NCI-H1694 (cell line): ENCODE results near the gene BBLN.
A peak's percentile ranks its signal among the peaks of the same experiment; 100 is the strongest.
"Not testable (repeated sequence)": the region's sequence is repeated elsewhere in the genome, so short reads cannot be mapped to it uniquely, and the experiment has no call there.

Source experiments
- DNase-seq: peaks from one replicate; lab custom pipeline; 2025; lab: John Stamatoyannopoulos, UW

Gene BBLN

DNA sequence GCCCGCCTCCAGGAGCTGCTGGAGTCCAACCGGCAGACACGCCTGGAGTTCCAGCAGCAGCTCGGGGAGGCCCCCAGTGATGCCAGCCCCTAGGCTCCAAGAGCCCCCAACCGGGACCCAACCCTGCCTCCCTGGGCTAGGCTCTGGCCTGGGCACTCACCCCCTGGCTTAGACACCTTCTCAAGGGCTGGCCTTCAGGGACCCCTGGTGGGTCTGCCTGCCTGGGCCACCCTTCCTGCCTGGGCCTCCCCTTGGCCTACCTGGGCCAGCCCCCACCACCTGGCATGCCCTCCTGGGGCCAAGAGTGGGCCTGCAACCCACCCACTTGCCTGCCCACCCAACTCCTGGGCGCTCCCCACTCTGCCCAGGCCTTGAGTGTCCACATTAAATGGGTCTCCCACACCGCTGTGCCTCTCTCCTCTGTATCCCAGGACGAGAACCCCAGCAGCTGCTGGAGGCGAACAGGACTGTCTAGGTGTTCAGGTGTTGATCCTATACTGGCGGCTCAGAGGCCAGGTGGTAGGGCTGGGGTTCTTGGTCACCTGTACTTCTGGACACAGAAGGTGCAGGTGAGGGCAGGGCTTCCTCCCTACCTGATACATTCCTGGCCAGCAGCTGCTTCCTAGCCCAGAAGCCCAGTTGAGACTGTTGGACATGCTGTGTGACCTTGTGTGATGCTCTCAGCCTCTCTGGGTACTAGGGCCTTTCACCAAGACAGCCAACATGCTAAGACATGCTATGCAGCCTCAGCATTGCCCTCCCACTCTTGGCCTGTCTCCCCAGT is 3.6 kb downstream of the BBLN start:
- DNase-seq, result no peak

DNA sequence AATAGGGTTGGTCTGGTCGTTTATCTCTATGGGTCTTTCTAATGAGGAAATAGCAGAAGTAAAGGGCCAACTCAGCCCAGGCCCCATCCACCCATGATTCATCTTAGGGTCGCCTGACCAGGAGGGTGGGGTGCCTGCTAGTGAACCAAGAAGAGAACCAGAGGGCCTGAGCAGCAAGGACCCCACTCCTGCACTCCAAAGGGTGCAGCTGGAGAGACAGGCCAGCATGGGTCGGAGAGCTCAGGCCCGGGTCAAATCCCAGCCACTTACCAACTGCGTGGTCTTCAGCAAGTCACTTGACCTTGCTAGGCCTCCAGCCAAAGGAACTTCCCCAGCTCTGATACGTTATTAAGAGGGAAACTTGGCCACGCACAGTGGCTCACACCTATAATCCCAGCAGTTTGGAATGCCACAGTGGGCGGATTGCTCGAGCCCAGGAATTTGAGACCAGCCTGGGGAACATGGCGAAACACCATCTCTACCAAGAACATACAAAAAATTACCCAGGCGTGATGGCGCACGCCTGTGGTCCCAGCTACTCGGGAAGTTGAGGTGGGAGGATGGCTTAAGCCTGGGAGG is 4.3 kb downstream of the BBLN start:
- no peak for DNase-seq

DNA sequence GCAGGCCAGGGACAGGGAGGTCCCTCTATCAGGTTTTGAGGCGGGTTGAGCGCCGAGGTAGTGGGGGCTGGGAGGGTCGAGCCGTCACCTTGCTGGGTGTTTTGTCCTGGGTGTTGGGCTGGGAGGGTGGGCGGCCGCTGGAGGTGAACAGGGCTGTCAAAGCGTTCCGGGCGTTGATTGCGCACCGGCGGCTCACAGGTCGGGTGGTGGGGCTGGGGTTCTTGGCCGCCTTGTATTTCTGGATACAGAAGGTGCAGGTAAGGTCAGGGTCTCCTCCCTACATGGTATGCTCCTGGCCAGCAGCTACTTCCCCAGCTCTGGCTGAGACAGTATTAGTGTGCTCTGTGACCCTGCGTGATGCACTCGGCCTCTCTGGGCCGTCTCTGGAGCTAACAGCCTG is 6.1 kb downstream of the BBLN start:
- DNase-seq, result no peak

DNA sequence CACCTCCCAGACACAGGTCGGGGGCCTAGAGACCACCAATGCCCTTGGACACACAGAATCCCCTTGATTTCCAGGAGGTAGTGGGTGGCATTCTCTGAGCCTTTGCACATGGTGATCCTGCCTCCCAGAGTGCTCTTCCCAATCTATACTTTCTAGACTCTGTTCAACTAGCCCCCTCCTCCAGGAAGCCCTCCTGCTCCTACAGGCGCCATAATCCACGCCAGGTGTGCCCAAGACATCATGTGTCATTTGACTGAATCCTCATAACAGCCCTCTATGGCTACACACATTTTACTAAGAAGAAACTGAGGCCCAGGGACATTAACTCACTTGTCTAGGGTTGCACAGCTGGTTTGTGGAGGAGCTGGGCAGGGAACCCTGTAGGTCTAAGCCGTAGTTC is 7.1 kb downstream of the BBLN start:
- no peak for DNase-seq

DNA sequence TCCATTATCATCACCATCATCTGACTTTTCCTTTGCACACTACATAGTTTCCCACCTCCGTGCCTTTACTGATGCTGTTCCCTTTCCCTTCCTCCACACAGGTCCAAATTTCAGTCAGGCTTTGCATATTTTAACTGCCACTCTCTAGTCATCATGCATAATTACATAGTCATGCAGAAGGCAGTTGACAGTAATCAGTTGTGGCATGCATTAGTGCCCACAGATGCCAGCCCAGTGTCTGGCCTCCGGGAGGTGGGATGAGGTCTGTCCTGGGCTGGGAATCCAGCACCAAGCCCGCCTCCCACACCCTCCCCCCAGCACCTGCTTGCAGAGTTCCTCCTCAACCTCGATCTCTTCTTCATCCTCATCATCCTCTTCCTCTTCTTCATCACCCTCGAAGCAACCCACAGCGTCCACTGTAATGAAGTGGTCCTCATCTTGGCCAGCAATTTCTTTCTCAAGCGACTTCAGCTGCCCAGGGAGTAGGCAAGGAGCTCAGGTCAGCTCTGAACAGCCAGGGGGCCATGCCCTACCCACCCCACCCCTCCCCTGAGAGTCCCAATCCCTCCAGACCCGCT is 8.8 kb downstream of the BBLN start:
- DNase-seq, result no peak

DNA sequence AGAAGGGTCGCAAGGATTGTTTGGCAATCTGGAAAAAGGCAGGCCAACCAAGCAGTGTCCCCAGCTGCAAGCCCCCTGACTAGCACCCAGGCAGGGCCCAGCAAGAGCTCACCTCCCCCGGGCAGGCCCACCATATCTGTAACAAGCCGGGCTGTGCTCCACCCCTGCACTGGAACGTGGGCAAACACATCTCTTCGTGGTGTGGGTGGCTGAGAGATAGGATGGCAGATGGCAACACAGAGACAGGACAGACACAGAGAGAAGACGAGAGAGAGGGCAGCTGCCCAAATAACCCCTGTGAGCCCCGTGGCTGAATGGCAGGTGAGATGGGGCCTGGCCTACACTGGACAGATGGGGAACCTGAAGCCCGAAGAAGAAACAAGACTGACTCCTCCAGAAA is 9.4 kb downstream of the BBLN start:
- DNase-seq, result no peak

DNA sequence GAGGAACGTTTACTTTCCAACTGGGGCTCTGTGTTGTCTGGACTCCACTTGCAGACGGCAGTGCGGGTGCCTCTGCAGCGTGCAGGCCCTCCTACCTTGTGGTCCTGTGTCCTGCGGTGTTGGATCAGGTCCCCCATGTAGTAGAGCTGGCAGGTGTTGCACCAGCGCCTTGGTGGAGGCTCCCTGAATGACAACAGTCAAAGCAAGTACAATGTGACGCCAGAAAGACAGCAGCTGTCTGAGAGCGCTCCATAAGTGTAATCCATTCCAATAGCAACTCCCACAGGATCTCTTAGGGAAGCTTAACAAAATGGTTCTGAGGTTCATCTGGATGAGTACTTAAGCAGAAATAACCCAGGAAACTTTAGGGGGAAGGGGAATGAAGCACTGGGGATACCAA is 9.9 kb downstream of the BBLN start:
- peak; percentile 73 for DNase-seq

DNA sequence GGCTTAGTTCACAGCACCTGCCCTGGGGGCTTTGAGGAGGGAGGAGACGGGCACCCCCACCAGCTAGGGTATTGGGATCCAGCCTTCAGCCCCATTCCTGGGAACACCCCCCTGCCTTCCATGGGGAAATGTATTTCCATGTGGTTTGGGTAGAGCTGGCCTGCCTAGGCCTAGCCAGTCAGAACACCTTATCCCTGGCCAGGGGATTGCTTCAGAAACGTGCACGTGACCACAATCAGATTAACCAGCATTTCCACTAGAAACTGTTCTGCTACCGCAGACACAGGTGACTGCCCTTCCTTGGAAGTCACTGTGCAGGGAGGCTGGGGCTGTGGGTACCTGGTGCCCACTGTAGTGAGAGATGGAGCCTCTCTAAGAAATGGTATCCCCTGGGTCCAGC is 14.0 kb downstream of the BBLN start:
- DNase-seq, result no peak

DNA sequence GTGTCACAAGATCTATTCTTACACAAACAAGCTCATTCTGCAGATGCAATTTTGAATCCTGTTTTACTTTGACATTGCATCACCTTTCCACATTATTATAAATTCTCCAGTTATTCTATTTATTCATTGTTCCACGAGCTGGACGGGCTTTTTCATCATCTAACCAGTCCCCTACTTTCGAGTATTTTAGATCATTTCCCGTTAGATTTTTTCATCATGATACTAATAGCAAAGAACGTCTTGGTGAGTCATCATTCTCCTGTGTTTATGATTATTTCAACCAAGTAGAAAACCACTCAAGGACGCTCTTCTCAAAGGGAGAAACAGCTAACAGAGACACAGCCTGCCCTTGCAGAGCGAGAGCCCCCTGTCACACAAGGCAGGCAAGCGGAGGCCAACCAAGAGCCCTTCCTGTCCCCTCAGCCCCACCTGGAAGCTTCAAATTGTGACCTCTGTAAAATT is 15.1 kb downstream of the BBLN start:
- DNase-seq, result no peak

DNA sequence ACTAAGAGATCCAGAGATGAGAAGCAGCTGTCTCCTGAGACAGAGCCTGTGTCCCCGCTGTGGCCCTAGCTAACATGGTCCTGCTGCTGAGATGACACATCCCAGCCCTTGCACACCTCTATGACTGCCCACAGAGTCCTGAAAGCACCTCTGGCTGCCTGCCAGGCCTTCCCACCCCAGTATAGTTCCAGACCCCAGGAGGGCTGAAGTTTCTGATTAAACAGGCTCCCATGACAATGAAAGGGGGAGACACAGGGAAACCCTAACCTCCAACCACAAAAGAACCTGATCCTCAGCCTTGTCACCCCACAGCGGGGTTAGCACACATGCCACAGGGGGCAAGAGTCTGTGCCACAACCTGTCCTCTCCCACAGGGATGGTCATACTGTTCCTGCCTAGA is 15.7 kb downstream of the BBLN start:
- no peak for DNase-seq

DNA sequence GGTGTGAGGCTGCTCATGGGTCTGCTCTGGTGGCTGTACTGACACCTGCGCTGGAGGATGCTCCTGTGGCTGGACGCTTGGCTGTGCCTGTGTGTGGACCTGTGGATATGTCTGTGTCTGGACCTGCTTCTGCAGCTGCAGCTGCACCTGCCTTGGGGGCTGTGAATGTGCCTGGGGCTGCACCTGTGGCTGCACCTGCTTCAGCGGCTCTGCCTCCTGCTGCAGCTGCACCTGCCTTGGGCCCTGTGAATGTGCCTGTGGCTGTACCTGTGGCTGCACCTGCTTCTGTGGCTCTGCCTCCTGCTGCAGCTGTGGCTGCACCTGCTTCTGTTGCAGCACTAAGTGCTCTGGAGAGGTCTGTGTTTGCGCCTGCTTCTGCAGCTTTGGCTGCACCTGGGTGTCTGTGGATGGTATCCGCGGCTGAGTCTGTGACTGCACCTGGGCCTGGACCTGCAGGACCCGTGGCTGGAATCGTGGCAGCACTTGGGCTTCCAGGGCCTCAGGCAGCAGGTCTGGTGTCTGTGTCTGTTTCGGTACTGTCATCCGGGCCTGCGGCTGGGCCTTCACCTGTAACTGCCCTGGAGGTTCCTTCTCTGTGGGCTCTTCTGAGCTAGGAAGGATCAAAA is 18.9 kb downstream of the BBLN start:
- DNase-seq, result no peak

DNA sequence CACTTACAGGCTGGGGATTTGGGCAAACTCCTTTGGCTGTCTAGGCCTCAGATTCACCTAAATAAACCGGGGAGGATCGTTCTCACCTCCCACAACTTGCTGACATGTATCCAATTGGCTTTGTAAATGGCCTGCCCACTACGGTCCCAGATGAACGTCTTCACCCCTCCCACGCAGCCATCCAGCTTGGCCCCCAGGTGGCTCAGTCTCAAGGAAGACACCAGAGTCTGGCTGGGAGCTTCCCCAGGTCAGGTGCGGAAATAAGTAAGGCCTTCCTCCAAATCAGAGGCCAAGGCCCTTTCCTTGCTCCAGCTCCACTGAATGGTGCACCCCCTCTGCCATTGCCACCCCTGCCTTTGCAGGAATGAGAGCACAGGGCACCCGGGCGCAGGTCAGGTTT is 19.9 kb downstream of the BBLN start:
- DNase-seq, result no peak

DNA sequence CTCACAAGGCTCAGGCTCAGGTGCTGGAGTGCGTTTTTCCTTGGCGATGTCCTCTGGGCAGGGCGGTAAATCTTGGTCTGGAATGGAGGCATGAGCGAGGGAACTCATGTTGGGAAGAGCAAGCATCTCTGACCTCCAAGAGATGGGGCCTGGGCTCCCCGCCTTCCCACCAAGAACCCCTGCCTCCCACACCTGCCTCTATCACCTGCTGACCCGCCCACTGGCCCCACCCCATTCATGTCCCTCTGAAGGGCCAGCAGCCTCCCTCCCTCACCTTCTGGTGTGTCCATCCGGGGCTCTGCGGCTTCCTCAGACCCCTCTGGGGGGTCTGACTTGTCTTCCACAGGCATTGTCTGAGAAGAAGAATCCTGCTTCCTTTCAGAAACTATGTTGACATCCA is 20.4 kb downstream of the BBLN start:
- DNase-seq, result no peak

DNA sequence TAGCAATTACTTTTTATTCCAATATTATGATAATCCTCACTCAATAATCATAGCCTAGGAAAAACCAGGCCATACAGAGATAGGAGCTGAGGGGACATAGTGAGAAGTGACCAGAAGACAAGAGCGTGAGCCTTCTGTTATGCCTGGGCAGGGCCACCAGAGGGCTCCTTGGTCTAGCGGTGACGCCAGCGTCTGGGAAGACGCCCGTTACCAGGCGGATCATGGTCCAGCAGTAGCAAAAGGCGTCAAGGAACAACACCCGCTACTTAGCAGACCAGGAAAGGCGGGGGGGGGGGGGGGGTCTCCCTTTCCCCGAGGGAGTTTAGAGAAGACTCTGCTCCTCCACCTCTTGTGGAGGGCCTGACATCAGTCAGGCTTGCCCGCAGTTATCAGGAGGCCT is 21.4 kb downstream of the BBLN start:
- DNase-seq, result not testable (repeated sequence)

DNA sequence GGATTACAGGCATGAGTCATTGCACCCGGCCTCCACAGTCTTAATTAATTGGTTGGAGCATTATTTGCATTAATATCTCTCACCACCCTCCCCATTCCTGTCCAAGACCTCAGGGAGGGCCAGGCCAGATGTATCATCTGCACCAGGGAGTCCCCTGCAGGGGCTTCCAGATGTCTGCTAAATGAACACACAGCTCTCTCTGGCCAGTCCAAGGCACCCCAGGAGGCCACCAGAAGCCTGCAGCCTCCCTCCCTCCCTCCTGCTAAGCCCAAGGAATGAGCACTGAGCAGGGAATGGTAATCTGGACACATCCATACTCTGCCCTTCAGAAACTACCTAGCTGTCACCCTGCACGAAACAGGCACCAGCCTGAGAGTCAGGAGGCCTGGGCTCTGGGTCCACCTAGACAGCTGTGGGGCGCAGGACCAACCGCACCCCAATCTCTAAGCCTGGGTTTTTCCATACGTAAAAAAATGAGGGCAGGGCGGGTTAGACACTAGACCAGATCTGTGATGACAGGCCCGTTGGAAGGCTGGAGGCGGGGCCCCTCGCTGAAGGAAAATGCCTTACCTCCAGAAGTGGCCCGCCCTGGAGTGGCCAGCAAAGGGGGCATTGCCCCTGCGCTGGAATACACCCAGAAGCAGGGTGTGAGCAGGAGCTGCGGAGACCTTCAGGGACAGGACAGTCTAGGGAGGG is 23.0 kb downstream of the BBLN start:
- DNase-seq, result no peak

DNA sequence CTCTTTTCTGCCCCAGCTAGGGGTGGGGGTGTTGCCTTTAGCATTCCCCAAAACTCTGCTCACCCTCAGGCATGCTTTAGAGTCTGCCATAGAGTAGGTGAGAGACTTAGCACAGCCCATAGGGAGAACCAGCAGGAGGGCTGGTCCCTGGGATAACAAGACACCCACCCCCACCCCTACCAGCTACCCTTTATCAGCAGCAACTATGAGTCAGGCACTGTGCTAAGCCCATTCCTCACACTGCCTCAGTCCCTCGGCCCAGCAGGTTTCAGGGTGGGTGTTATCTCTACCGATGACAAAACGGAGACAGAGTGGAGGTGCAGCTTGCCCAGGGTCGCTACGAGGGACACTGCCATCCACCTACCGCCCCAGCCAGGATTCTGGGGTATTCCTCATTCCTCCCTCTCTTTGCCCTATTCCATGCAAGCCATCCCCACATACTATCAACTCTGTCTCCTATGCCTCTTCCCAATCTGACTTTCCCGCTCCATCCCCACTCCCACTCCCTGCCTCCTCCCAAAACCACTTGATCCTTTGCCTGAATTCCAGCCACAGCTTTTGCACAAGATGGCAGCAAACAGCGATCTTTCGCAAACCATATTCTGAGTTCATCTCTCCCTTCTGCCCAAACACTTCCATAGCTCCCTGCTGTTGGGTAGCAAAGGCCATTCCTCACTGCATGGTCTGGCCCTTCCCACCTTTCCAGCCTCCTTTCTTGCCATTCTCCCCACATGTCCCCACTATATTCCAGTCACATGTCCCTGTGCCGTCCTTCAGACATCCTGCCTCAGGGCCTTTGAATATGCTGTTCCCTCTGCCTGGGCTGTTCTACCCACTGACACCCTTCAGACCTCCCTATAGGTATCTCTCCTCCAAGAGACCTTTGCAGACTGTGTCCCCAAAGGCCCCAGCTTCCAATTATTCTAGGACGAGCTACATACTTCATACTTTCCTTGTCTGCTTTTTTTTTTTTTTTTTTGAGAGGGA is 26.2 kb downstream of the BBLN start:
- DNase-seq, result no peak

DNA sequence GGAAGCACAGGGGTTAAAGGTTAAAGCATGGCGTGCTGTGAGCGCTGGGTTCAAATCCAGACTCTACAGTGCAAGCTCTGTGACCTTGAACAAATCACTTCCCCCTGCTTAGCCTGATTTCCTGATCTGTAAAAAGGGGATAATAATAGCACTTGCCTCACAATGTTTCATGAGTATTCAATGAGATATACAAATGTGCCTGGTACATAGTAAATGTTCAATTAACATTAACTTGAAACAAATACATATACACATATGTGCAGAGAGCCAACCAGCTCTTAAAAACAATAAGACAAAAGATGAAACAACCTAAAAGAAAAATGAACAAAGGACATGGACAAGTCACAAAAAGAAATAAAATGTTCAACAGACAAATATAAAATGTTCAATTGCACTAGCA is 27.3 kb downstream of the BBLN start:
- no peak for DNase-seq

DNA sequence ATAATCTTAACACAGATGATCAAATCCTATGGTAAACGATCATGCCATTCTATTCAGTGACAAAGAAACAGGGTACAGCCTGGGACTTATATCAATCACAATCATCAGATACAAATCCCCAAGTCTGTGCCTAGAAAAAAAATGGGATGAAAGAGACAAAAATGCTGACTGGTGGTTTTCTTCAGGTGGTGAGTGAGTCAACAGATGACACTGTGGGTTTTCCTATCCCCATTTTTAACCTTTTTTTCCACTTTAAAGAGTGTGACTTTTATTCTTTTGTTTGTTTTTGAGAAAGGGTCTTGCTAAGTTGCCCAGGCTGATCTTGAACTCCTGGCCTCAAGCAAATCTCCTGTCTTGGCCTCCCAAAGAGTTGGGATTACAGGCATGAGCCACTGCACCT is 28.1 kb downstream of the BBLN start:
- no peak for DNase-seq

DNA sequence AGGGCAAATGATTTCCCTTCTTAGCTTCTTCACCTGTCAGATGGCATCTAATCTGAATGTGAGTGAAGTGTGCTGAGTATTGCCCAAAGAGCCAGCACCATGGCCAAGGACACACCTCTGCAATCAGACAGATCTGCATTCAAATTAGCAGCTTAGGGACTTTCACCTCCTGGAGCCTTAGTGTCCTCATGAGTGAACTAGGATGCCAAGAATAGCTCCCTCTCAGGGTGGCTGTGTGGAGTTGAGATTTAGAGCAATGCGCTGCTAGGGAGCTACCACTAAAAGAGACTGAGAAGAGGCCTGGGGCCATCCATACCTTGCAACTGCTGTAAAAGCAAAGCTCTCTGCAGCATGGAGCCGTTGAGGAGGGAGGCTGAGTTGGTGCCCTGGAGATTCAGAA is 29.9 kb downstream of the BBLN start:
- DNase-seq, result no peak

DNA sequence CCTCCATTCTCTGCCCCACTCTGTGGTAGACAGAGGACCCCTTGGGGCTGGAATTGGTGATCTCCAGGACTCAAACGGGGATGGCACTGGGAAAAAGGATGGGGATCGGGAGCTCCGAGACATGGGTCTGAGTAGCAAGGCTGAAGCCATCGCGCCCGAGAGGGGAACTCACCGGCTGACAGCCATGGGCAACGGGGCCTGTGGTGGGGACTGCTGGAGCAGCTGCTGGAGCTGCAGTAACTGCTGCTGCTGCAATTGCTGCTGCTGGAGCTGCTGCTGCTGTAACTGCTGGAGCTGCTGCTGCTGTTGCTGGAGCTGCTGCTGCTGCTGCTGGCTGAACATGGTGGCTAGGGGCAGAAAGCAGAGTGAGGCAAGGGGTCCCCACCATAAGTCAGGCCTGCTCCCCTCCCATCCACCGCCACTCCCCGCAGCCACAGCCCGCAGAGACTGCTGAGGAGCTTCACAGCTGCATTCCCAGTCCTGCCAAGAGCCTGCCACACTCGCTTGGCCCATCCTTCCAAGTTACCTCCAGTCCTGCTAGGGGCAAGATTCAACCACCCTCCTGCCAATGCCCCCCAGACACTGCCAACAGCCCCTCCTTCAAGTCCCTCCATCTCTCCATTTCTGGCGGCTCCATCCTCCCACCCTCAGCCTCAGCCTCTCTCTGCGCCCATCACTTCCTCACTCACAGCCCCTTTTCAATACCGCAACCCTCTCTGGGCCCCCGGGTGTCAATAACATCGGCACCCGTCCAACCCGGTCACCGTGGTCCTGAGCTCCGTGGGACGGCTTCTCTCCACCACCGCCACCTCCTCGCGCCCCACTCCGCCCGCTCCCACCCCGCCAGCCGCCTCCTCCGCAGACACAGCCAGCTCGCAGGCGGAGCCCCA is 30.7 kb downstream of the BBLN start:
- no peak for DNase-seq
